Spleen (tissue), 3 donors: Measurements from ENCODE around the gene RIPOR3.

Experiments used
- POLR2A ChIP-seq, 3 donors: fragments of 450-650 bp; IDR thresholded peaks; one replicate each; pipeline ENCODE4 v1.5.1; 2017; ENCODE audit warnings: antibody characterized with exemption in 3 of 3, mild to moderate bottlenecking in 1 of 3
- POLR2AphosphoS5 ChIP-seq, 3 donors: sonication (generic); formaldehyde crosslinking; IDR thresholded peaks; one replicate each; pipeline ENCODE4 v1.5.1; 2017; ENCODE audit warnings: antibody characterized with exemption in 3 of 3

- TF ChIP-seq POLR2AphosphoS5 (IDR thresholded peaks at IDR 0.05) (no peak), POLR2A (IDR thresholded peaks at IDR 0.05) (no peak)
Observed at GRCh38 chr20:50694379-50695134, 3.2 kb upstream of the RIPOR3 start.
